Measurements from ENCODE around the gene SMURF2. TPM values are rescaled to one million over a fixed set of nuclear protein-coding genes. Genes with fewer than 3 reads are reported as not detected.
"Not testable (repeated sequence)": the region's sequence is repeated elsewhere in the genome, so short reads cannot be mapped to it uniquely, and the experiment has no call there.

The SMURF2 gene
- total and polyA plus RNA-seq, 2 donors (not counting 1 experiment from before 2014, with no cell fraction given), result 96.3 to 108 TPM

GRCh38 chr17:64667807-64668721 lies 6.0 kb upstream of the SMURF2 start:
- H4K20me1 ChIP-seq (ENCODE audit: control insufficient read depth, extremely low read depth, insufficient read depth, low read length); H3K79me2 ChIP-seq (ENCODE audit: control insufficient read depth, insufficient read depth, low read length); H3K4me1 ChIP-seq (ENCODE audit: control insufficient read depth, extremely low read depth, insufficient read depth, low read length); H3K9me3 ChIP-seq (ENCODE audit: control insufficient read depth, insufficient read depth, low read depth, low read length); H3K9ac ChIP-seq (ENCODE audit: insufficient read depth, low read length); H2AFZ ChIP-seq (ENCODE audit: low read length); H3K36me3 ChIP-seq (ENCODE audit: control insufficient read depth, insufficient read depth, low read length); H3K4me3 ChIP-seq (replicated peaks in 1 of 4; ENCODE audit: control extremely low read depth in 1 of 4, insufficient read depth in 1 of 4, low read depth in 3 of 4, low read length in 4 of 4); H3K27me3 ChIP-seq (ENCODE audit: control insufficient read depth, insufficient read depth, low read length); H3K4me2 ChIP-seq (ENCODE audit: extremely low read depth, insufficient read depth, low read length): not testable (repeated sequence)
- H3K27ac ChIP-seq (ENCODE audit: insufficient read depth, low read length), result peak overlapping the region; percentile 14
- peak; percentile 71 to 93 for DNase-seq (ENCODE audit: low read depth in 2 of 2)

- not testable (repeated sequence) for H3K9me3 ChIP-seq (ENCODE audit: control insufficient read depth, insufficient read depth, low read depth, low read length); H2AFZ ChIP-seq (ENCODE audit: low read length); H4K20me1 ChIP-seq (ENCODE audit: control insufficient read depth, extremely low read depth, insufficient read depth, low read length); H3K27me3 ChIP-seq (ENCODE audit: control insufficient read depth, insufficient read depth, low read length); H3K4me3 ChIP-seq (replicated peaks in 1 of 4; ENCODE audit: control extremely low read depth in 1 of 4, insufficient read depth in 1 of 4, low read depth in 3 of 4, low read length in 4 of 4); H3K36me3 ChIP-seq (ENCODE audit: control insufficient read depth, insufficient read depth, low read length); H3K4me1 ChIP-seq (ENCODE audit: control insufficient read depth, extremely low read depth, insufficient read depth, low read length); H3K9ac ChIP-seq (ENCODE audit: insufficient read depth, low read length)
- Histone ChIP-seq H3K4me2 (ENCODE audit: extremely low read depth, insufficient read depth, low read length) (peak overlapping the region; percentile 32), H3K27ac (ENCODE audit: insufficient read depth, low read length) (peak overlapping the region; percentile 36), H3K79me2 (ENCODE audit: control insufficient read depth, insufficient read depth, low read length) (peaks cover 34% of the 10 kb centered on the region)
- peak in 1 of 2 donors; percentile 35 for DNase-seq (ENCODE audit: low read depth in 2 of 2)
Measured at GRCh38 chr17:64664299-64664981, 2.3 kb upstream of the SMURF2 start.

DNA sequence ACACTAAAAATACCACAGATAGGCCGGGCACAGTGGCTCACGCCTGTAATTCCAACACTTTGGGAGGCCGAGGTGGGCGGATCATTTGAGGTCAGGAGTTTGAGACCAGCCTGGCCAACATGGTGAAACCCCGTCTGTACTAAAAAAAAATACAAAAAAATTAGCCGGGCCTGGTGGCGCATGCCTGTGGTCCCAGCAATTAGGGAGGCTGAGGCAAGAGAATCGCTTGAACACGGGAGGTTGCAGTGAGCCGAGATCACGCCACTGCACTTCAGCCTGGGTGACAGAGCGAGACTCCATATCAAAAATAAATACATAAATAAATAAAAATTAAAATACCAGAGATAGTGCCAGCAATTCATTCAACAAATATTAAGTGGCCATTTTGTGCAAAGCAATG lies 1.7 kb upstream of the SMURF2 start:
- H3K4me2 ChIP-seq (ENCODE audit: extremely low read depth, insufficient read depth, low read length); H3K36me3 ChIP-seq (ENCODE audit: control insufficient read depth, insufficient read depth, low read length); H3K9me3 ChIP-seq (ENCODE audit: control insufficient read depth, insufficient read depth, low read depth, low read length); H3K4me1 ChIP-seq (ENCODE audit: control insufficient read depth, extremely low read depth, insufficient read depth, low read length); H3K27me3 ChIP-seq (ENCODE audit: control insufficient read depth, insufficient read depth, low read length); H2AFZ ChIP-seq (ENCODE audit: low read length); H3K9ac ChIP-seq (ENCODE audit: insufficient read depth, low read length); DNase-seq (ENCODE audit: low read depth in 2 of 2); H3K4me3 ChIP-seq (replicated peaks in 1 of 4; ENCODE audit: control extremely low read depth in 1 of 4, insufficient read depth in 1 of 4, low read depth in 3 of 4, low read length in 4 of 4); H3K27ac ChIP-seq (ENCODE audit: insufficient read depth, low read length); H4K20me1 ChIP-seq (ENCODE audit: control insufficient read depth, extremely low read depth, insufficient read depth, low read length): not testable (repeated sequence)
- peaks cover 37% of the 10 kb centered on the region for H3K79me2 ChIP-seq (ENCODE audit: control insufficient read depth, insufficient read depth, low read length)

GRCh38 chr17:64662774-64663367 lies 764 bp upstream of the SMURF2 start:
- H4K20me1 ChIP-seq (ENCODE audit: control insufficient read depth, extremely low read depth, insufficient read depth, low read length), result peaks cover 3% of the 10 kb centered on the region
- H3K4me3 ChIP-seq (replicated peaks in 1 of 4; ENCODE audit: control extremely low read depth in 1 of 4, insufficient read depth in 1 of 4, low read depth in 3 of 4, low read length in 4 of 4), result peak overlapping the region; percentile 56 to 88 (median 72)
- H3K9ac ChIP-seq (ENCODE audit: insufficient read depth, low read length), result peak overlapping the region; percentile 60
- H3K4me1 ChIP-seq (ENCODE audit: control insufficient read depth, extremely low read depth, insufficient read depth, low read length), result peaks cover 7% of the 10 kb centered on the region
- peak overlapping the region; percentile 74 for H3K27ac ChIP-seq (ENCODE audit: insufficient read depth, low read length)
- H3K4me2 ChIP-seq (ENCODE audit: extremely low read depth, insufficient read depth, low read length), result peak overlapping the region; percentile 73
- H3K27me3 ChIP-seq (ENCODE audit: control insufficient read depth, insufficient read depth, low read length), result no peaks in the 10 kb centered on the region
- H2AFZ ChIP-seq (ENCODE audit: low read length), result peak overlapping the region; percentile 2
- H3K36me3 ChIP-seq (ENCODE audit: control insufficient read depth, insufficient read depth, low read length), result no peaks in the 10 kb centered on the region
- peaks cover 47% of the 10 kb centered on the region for H3K79me2 ChIP-seq (ENCODE audit: control insufficient read depth, insufficient read depth, low read length)
- no peak for TF ChIP-seq EZH2 (IDR thresholded peaks at IDR 0.05; ENCODE audit: low read length, missing control alignments)
- TF ChIP-seq, protein P1, sequence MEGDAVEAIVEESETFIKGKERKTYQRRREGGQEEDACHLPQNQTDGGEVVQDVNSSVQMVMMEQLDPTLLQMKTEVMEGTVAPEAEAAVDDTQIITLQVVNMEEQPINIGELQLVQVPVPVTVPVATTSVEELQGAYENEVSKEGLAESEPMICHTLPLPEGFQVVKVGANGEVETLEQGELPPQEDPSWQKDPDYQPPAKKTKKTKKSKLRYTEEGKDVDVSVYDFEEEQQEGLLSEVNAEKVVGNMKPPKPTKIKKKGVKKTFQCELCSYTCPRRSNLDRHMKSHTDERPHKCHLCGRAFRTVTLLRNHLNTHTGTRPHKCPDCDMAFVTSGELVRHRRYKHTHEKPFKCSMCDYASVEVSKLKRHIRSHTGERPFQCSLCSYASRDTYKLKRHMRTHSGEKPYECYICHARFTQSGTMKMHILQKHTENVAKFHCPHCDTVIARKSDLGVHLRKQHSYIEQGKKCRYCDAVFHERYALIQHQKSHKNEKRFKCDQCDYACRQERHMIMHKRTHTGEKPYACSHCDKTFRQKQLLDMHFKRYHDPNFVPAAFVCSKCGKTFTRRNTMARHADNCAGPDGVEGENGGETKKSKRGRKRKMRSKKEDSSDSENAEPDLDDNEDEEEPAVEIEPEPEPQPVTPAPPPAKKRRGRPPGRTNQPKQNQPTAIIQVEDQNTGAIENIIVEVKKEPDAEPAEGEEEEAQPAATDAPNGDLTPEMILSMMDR (conservative IDR thresholded peaks at IDR 0.05 in 1 of 2, IDR thresholded peaks at IDR 0.05 in 1 of 2; ENCODE audit: low read depth in 1 of 2, low read length in 2 of 2), result no peak
- DNase-seq (ENCODE audit: low read depth in 2 of 2), result no peak
- H3K9me3 ChIP-seq (ENCODE audit: control insufficient read depth, insufficient read depth, low read depth, low read length), result no peaks in the 10 kb centered on the region
